PC-3 (cell line): Measurements from ENCODE around the gene FYN. TPM values are rescaled to one million over a fixed set of nuclear protein-coding genes. Genes with fewer than 3 reads are reported as not detected.

ENCODE experiments used
- ATAC-seq: fragments of 200-7000 bp; cut with Tn5 transposase; 2 replicates; pipeline ENCODE4 v1.9.1; 2020; ENCODE audit warnings: mild to moderate bottlenecking, moderate library complexity
- BruUV-seq: library from RNA; stranded (reverse); fragments of 400-500 nt; replicated peaks from 2 replicates; lab custom pipeline; 2021; lab: Mats Ljungman, UMichigan
- CTCF ChIA-PET: fragments of 300-600 bp; sonication (Branson Sonifier 250); formaldehyde crosslinking; loops from one replicate; lab custom pipeline; 2022; ENCODE audit warnings: antibody characterized with exemption; lab: Charles Lee
- POLR2A ChIA-PET: fragments of 300-600 bp; sonication (Branson Sonifier 250); formaldehyde crosslinking; loops from one replicate; lab custom pipeline; 2022; ENCODE audit warnings: antibody characterized with exemption; ENCODE audit not compliant: unreplicated experiment; lab: Charles Lee
- DNase-seq: peaks from one replicate; pipeline ENCODE4 v3.0.0-alpha.2; 2015
- H2AFZ ChIP-seq: fragments of 300-600 bp; sonication (generic); 2 replicates; pipeline ENCODE4 v1.6.0; 2016; ENCODE audit warnings: antibody characterized with exemption, low read length
- H3F3A ChIP-seq: fragments of 300-600 bp; sonication (generic); one replicate; pipeline ENCODE4 v1.6.0; 2017; ENCODE audit warnings: antibody characterized with exemption, low read length, control low read depth, mild to moderate bottlenecking; ENCODE audit not compliant: unreplicated experiment
- H3K27ac ChIP-seq: fragments of 300-600 bp; sonication (generic); 2 replicates; pipeline ENCODE4 v1.5.1; 2016; ENCODE audit warnings: mild to moderate bottlenecking, low read length
- H3K27me3 ChIP-seq: fragments of 300-600 bp; sonication (generic); 2 replicates; pipeline ENCODE4 v1.6.1; 2016; ENCODE audit warnings: low read length, mixed read lengths
- H3K36me3 ChIP-seq: fragments of 300-600 bp; sonication (generic); 2 replicates; pipeline ENCODE4 v1.6.1; 2016; ENCODE audit warnings: low read depth, mixed run types, low read length, mixed read lengths
- H3K4me1 ChIP-seq: fragments of 300-600 bp; sonication (generic); 2 replicates; pipeline ENCODE4 v1.5.1; 2016; ENCODE audit warnings: low read length; ENCODE audit not compliant: insufficient read depth
- H3K4me2 ChIP-seq: fragments of 300-600 bp; sonication (generic); 2 replicates; pipeline ENCODE4 v1.6.0; 2016; ENCODE audit warnings: low read length
- H3K4me3 ChIP-seq: fragments of 300-600 bp; sonication (generic); 2 replicates; pipeline ENCODE4 v1.5.1; 2016; ENCODE audit warnings: mild to moderate bottlenecking, low read length, mixed read lengths
- H3K79me2 ChIP-seq: fragments of 300-600 bp; sonication (generic); 2 replicates; pipeline ENCODE4 v1.6.1; 2017; ENCODE audit warnings: low read length, mixed read lengths
- H3K9ac ChIP-seq: fragments of 300-600 bp; sonication (generic); 2 replicates; pipeline ENCODE4 v1.6.0; 2016; ENCODE audit warnings: mild to moderate bottlenecking, low read length
- H3K9me2 ChIP-seq: fragments of 300-600 bp; sonication (generic); replicated peaks from 2 replicates; pipeline ENCODE4 v1.6.1; 2016; ENCODE audit warnings: mixed run types, low read length, mixed read lengths
- H3K9me3 ChIP-seq: fragments of 300-600 bp; sonication (generic); 2 replicates; pipeline ENCODE4 v1.6.1; 2016; ENCODE audit warnings: low read length, mixed read lengths
- H4K20me1 ChIP-seq: fragments of 300-600 bp; sonication (generic); 2 replicates; pipeline ENCODE4 v1.6.1; 2016; ENCODE audit warnings: low read length, mixed read lengths
- CTCF ChIP-seq: fragments of 300-600 bp; sonication (generic); conservative IDR thresholded peaks from 2 replicates; pipeline ENCODE4 v1.5.1; 2017; ENCODE audit warnings: antibody characterized with exemption, low read depth, mild to moderate bottlenecking, low read length
- EZH2 ChIP-seq: fragments of 300-600 bp; sonication (generic); IDR thresholded peaks from one replicate; pipeline ENCODE4 v1.6.1; 2017; ENCODE audit warnings: antibody characterized with exemption, mild to moderate bottlenecking, low read length; ENCODE audit not compliant: unreplicated experiment
- EZH2phosphoT487 ChIP-seq: fragments of 300-600 bp; sonication (generic); IDR thresholded peaks from 2 replicates; pipeline ENCODE4 v1.6.1; 2018; ENCODE audit warnings: mild to moderate bottlenecking, antibody characterized with exemption, low read length, borderline replicate concordance
- intact Hi-C: fragments of 100-400 bp; cut with micrococcal nuclease; formaldehyde crosslinking; loops from 2 replicates; pipeline ENCODE4 v1.9.0; 2023
- total RNA-seq: library from RNA; depleted of rRNA; stranded (reverse); fragments of >200 nt; gene quantifications from 2 replicates; pipeline ENCODE4 v1.2.3, GENCODE V29; 2014

The FYN gene
- total RNA-seq, 1 experiment from 2014 or later: 27.6 TPM

GRCh38 chr6:111650049-111650448, 223.2 kb downstream of the FYN start:
- intact Hi-C loops: loop anchor here (10.0 kb wide), 1 partner anchor 165 kb away; the partner anchor contains the start of gene REV3L
- H3K9me3 ChIP-seq: no peaks in the 10 kb centered on the region
- H3K4me2 ChIP-seq: no peak overlapping the region
- DNase-seq (no peak), ATAC-seq (no peak)
- no peak overlapping the region for H2AFZ ChIP-seq
- ChIA-PET CTCF (no interaction called here), POLR2A (no interaction called here)
- peaks cover 15% of the 10 kb centered on the region for H3K4me1 ChIP-seq
- TF ChIP-seq CTCF (no peak), EZH2 (no peak), EZH2phosphoT487 (no peak)
- no peaks in the 10 kb centered on the region for H3K36me3 ChIP-seq
- no peak overlapping the region for H3K27ac ChIP-seq
- no TSS peak for BruUV-seq
- no peaks in the 10 kb centered on the region for H3K27me3 ChIP-seq
- no peaks in the 10 kb centered on the region for H3K79me2 ChIP-seq
- H3K4me3 ChIP-seq: no peak overlapping the region
- no peaks in the 10 kb centered on the region for H3K9me2 ChIP-seq
- no peaks in the 10 kb centered on the region for H3F3A ChIP-seq
- H4K20me1 ChIP-seq: no peaks in the 10 kb centered on the region
- H3K9ac ChIP-seq: no peak overlapping the region

GRCh38 chr6:111648100-111648499, 225.2 kb downstream of the FYN start:
- H3K4me2 ChIP-seq: no peak overlapping the region
- ATAC-seq: no peak
- H3K27me3 ChIP-seq: no peaks in the 10 kb centered on the region
- no peaks in the 10 kb centered on the region for H3F3A ChIP-seq
- no peaks in the 10 kb centered on the region for H3K79me2 ChIP-seq
- no peak overlapping the region for H3K27ac ChIP-seq
- no peaks in the 10 kb centered on the region for H3K9me2 ChIP-seq
- POLR2A ChIA-PET: no interaction called here
- BruUV-seq: no TSS peak
- H3K36me3 ChIP-seq: no peaks in the 10 kb centered on the region
- no peak for DNase-seq
- no peak for TF ChIP-seq EZH2phosphoT487
- TF ChIP-seq EZH2: no peak
- no peak for TF ChIP-seq CTCF
- intact Hi-C loops: no loop called here
- H3K4me3 ChIP-seq: no peak overlapping the region
- no peaks in the 10 kb centered on the region for H4K20me1 ChIP-seq
- H2AFZ ChIP-seq: no peak overlapping the region
- CTCF ChIA-PET: no interaction called here
- H3K4me1 ChIP-seq: peaks cover 3% of the 10 kb centered on the region
- H3K9ac ChIP-seq: no peak overlapping the region
- no peaks in the 10 kb centered on the region for H3K9me3 ChIP-seq

GRCh38 chr6:111646942-111647341, 226.3 kb downstream of the FYN start:
- no peak overlapping the region for H3K4me2 ChIP-seq
- no TSS peak for BruUV-seq
- H3K9me2 ChIP-seq: no peaks in the 10 kb centered on the region
- no peaks in the 10 kb centered on the region for H4K20me1 ChIP-seq
- intact Hi-C loops: no loop called here
- no peaks in the 10 kb centered on the region for H3K9me3 ChIP-seq
- ChIA-PET POLR2A (no interaction called here), CTCF (no interaction called here)
- H3K9ac ChIP-seq: no peak overlapping the region
- H3K4me3 ChIP-seq: no peak overlapping the region
- ATAC-seq: no peak
- no peaks in the 10 kb centered on the region for H3K27me3 ChIP-seq
- no peak for DNase-seq
- H3F3A ChIP-seq: no peaks in the 10 kb centered on the region
- TF ChIP-seq CTCF (no peak), EZH2 (no peak), EZH2phosphoT487 (no peak)
- no peaks in the 10 kb centered on the region for H3K79me2 ChIP-seq
- H3K27ac ChIP-seq: no peak overlapping the region
- H2AFZ ChIP-seq: no peak overlapping the region
- no peaks in the 10 kb centered on the region for H3K36me3 ChIP-seq
- no peaks in the 10 kb centered on the region for H3K4me1 ChIP-seq
